Right atrium auricular region (tissue), 2 donors: ENCODE results near the gene TRDMT1. TPM values are rescaled to one million over a fixed set of nuclear protein-coding genes. Genes with fewer than 3 reads are reported as not detected.

ENCODE experiments used
- DNase-seq: peaks from one replicate; pipeline ENCODE4 v3.0.0-alpha.2; 2019; ENCODE audit warnings: low spot score
- H3K27ac ChIP-seq, 2 donors: fragments of 200-600 bp; sonication (generic); 1 replicate in 1 of 2; 2 replicates in 1 of 2; pipeline ENCODE4 v1.5.1; 2016 to 2019
- H3K27me3 ChIP-seq, 2 donors: fragments of 200-600 bp; sonication (generic); one replicate each; pipeline versions ENCODE4 v1.5.1 to v1.6.0; 2017 to 2019
- H3K36me3 ChIP-seq: fragments of 200-600 bp; sonication (generic); one replicate; pipeline ENCODE4 v1.5.1; 2016
- H3K4me1 ChIP-seq, 2 donors: fragments of 200-600 bp; sonication (generic); one replicate each; pipeline versions ENCODE4 v1.5.1 to v1.6.0; 2017 to 2019
- H3K4me3 ChIP-seq, 2 donors: fragments of 200-600 bp; sonication (generic); 1 replicate in 1 of 2; 2 replicates in 1 of 2; pipeline ENCODE4 v1.5.1; 2017 to 2019; ENCODE audit warnings: mild to moderate bottlenecking in 1 of 2, moderate library complexity in 1 of 2
- H3K9me3 ChIP-seq, 2 donors: fragments of 200-600 bp; sonication (generic); one replicate each; pipeline ENCODE4 v1.5.1; 2019
- total RNA-seq, 2 donors: library from RNA; depleted of rRNA; stranded (reverse); fragments of >200 nt; gene quantifications; one replicate each; pipeline ENCODE4 v1.1.0, GENCODE V29; 2016
- TF ChIP-seq, protein P1 (sequence below), 2 donors: fragments of 200-600 bp; sonication (generic); IDR thresholded peaks; one replicate each; pipeline ENCODE4 v1.5.1; 2019; ENCODE audit warnings: antibody characterized with exemption in 2 of 2

The TRDMT1 gene
- total RNA-seq, 2 donors from 2014 or later: 3.8 to 5.0 TPM

DNA sequence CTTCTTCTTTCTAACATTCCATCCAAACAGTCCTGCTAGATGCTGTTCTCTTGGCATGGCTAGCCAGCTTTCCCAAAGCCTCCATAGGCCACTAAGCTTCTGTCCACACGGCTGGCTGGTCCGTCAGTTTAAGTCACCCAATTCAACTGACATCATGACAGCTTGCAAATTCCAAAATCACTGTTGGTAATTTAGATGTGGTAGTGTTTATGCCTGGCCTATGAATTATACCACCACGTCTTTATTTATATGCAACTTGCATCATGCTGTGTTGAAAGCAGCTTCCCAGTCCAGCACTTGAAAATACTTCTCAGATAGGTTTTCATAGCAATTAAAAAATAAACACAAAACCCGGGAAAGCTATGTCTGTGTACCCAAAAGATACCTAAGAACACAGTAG lies 24.3 kb upstream of the TRDMT1 start:
- Histone ChIP-seq H3K4me1 (peaks cover 0 to 19% of the 10 kb centered on the region in 2 donors), H3K36me3 (peaks cover 10% of the 10 kb centered on the region), H3K9me3 (no peaks in the 10 kb centered on the region), H3K27ac (no peak overlapping the region), H3K4me3 (no peak overlapping the region), H3K27me3 (no peaks in the 10 kb centered on the region)
- DNase-seq: no peak
- TF ChIP-seq, protein P1, sequence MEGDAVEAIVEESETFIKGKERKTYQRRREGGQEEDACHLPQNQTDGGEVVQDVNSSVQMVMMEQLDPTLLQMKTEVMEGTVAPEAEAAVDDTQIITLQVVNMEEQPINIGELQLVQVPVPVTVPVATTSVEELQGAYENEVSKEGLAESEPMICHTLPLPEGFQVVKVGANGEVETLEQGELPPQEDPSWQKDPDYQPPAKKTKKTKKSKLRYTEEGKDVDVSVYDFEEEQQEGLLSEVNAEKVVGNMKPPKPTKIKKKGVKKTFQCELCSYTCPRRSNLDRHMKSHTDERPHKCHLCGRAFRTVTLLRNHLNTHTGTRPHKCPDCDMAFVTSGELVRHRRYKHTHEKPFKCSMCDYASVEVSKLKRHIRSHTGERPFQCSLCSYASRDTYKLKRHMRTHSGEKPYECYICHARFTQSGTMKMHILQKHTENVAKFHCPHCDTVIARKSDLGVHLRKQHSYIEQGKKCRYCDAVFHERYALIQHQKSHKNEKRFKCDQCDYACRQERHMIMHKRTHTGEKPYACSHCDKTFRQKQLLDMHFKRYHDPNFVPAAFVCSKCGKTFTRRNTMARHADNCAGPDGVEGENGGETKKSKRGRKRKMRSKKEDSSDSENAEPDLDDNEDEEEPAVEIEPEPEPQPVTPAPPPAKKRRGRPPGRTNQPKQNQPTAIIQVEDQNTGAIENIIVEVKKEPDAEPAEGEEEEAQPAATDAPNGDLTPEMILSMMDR (IDR thresholded peaks at IDR 0.05): no peak

GRCh38 chr10:17222329-17222728 lies 20.9 kb upstream of the TRDMT1 start:
- Histone ChIP-seq H3K27ac (no peak overlapping the region), H3K4me3 (no peak overlapping the region), H3K9me3 (no peaks in the 10 kb centered on the region), H3K36me3 (no peaks in the 10 kb centered on the region), H3K4me1 (peaks cover 0 to 10% of the 10 kb centered on the region in 2 donors), H3K27me3 (no peaks in the 10 kb centered on the region)
- no peak for DNase-seq
- TF ChIP-seq, protein P1 (IDR thresholded peaks at IDR 0.05): no peak

DNA sequence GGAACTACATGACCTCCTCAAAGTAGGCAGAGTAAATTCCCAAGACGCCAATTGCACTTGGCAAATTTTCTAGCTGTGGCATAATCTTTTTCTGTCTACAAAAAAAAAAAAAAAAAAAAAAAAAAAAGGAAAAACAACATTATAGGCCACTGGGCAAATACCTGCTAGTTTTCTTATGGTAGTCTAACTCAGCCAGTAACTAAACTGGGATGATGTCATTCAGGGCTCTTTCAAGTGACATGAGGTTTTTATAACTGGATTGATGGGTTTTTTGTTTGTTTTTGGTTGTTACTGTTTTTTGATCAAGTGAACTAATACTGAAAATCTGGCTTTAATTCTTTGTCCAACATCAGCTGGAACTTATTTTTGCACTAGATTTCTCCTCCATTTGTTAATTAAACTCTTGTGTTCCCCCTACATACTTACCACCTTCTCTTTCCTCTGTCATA lies 19.2 kb upstream of the TRDMT1 start:
- peaks cover 0 to 12% of the 10 kb centered on the region in 2 donors for H3K4me1 ChIP-seq

GRCh38 chr10:17219024-17219423 lies 17.6 kb upstream of the TRDMT1 start:
- H3K4me1 ChIP-seq: peaks cover 0 to 16% of the 10 kb centered on the region in 2 donors
- TF ChIP-seq, protein P1 (IDR thresholded peaks at IDR 0.05): no peak

More for the DNA sequence above, 19.2 kb upstream of the TRDMT1 start:
- no peaks in the 10 kb centered on the region for H3K9me3 ChIP-seq
- H3K27me3 ChIP-seq: no peaks in the 10 kb centered on the region
- no peak overlapping the region for H3K4me3 ChIP-seq
- H3K36me3 ChIP-seq: no peaks in the 10 kb centered on the region
- TF ChIP-seq, protein P1 (IDR thresholded peaks at IDR 0.05): no peak
- DNase-seq: no peak
- H3K27ac ChIP-seq: no peak overlapping the region

DNA sequence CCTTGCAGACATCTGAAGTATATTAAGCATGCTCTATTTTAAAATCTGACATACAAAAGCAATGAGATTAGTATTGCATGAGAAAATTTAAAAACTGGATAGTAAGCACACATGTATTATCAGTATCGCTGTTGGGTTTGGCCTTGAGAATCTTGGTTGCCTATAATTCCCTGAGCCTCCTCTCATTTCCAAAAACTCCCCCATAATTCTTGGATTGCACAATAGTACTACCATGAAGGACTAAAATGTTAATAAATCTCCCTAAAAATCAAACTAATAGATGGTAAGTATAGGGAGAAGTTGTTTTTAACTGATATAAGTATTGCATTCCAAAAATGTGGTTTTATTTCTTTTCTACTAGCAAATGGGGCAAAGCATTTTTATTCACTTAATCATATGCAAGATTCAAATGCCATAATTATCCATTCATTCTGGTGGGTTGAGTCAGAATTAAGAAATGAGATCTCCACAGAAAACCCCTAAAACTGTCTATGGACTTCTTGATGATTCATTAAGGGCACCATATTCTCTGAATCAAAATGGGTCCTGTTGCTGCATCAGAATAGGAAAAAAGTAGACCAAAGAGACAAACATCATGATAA lies 16.3 kb upstream of the TRDMT1 start:
- TF ChIP-seq, protein P1 (IDR thresholded peaks at IDR 0.05): no peak
- DNase-seq: no peak
- peak overlapping the region in 1 of 2 donors; percentile 83 for H3K27ac ChIP-seq
- H3K36me3 ChIP-seq: no peaks in the 10 kb centered on the region
- H3K27me3 ChIP-seq: no peaks in the 10 kb centered on the region
- H3K4me3 ChIP-seq: no peak overlapping the region
- H3K4me1 ChIP-seq: peaks cover 0 to 16% of the 10 kb centered on the region in 2 donors
- H3K9me3 ChIP-seq: no peaks in the 10 kb centered on the region

More at GRCh38 chr10:17219024-17219423, 17.6 kb upstream of the TRDMT1 start:
- DNase-seq: no peak
- H3K27ac ChIP-seq: no peak overlapping the region
- no peaks in the 10 kb centered on the region for H3K9me3 ChIP-seq
- no peaks in the 10 kb centered on the region for H3K36me3 ChIP-seq
- H3K4me3 ChIP-seq: no peak overlapping the region
- no peaks in the 10 kb centered on the region for H3K27me3 ChIP-seq
